OCI-LY7 (cell line): ENCODE results near the gene TBATA. TPM values are rescaled to one million over a fixed set of nuclear protein-coding genes. Genes with fewer than 3 reads are reported as not detected.
"Not testable (repeated sequence)": the region's sequence is repeated elsewhere in the genome, so short reads cannot be mapped to it uniquely, and the experiment has no call there.

ENCODE experiments used
- BruUV-seq: library from RNA; stranded (reverse); fragments of 400-500 nt; replicated peaks from 2 replicates; lab custom pipeline; 2021; lab: Mats Ljungman, UMichigan
- CTCF ChIA-PET: fragments of 300-600 bp; sonication (Branson Sonifier 250); formaldehyde crosslinking; loops from one replicate; lab custom pipeline; 2022; ENCODE audit warnings: antibody characterized with exemption; ENCODE audit not compliant: unreplicated experiment; lab: Charles Lee
- POLR2A ChIA-PET: fragments of 300-600 bp; sonication (Branson Sonifier 250); formaldehyde crosslinking; loops from one replicate; lab custom pipeline; 2022; ENCODE audit warnings: antibody characterized with exemption; lab: Charles Lee
- DNase-seq: peaks from one replicate; pipeline ENCODE4 v3.0.0-alpha.2; 2015; ENCODE audit warnings: low spot score
- H2AFZ ChIP-seq: fragments of 200-600 bp; sonication (generic), shearing (Covaris generic); 2 replicates; pipeline ENCODE4 v1.6.1; 2014; ENCODE audit warnings: mild to moderate bottlenecking, antibody characterized with exemption, low read length, moderate library complexity
- H3K27ac ChIP-seq: fragments of 200-600 bp; sonication (generic); 2 replicates; pipeline ENCODE4 v1.5.1; 2014; ENCODE audit warnings: mixed run types, low read depth, mild to moderate bottlenecking, moderate library complexity, low read length, inconsistent platforms; ENCODE audit not compliant: poor library complexity, severe bottlenecking
- H3K36me3 ChIP-seq: fragments of 200-600 bp; sonication (generic); 2 replicates; pipeline ENCODE4 v1.6.1; 2014; ENCODE audit warnings: mild to moderate bottlenecking, antibody characterized with exemption, low read length, moderate library complexity, mixed read lengths; ENCODE audit not compliant: insufficient read depth
- H3K4me1 ChIP-seq: fragments of 200-600 bp; sonication (generic); 2 replicates; pipeline ENCODE4 v1.5.1; 2014; ENCODE audit warnings: mild to moderate bottlenecking, low read length; ENCODE audit not compliant: insufficient read depth, poor library complexity, severe bottlenecking
- H3K4me2 ChIP-seq: fragments of 200-600 bp; sonication (generic); 2 replicates; pipeline ENCODE4 v1.6.1; 2014; ENCODE audit warnings: mild to moderate bottlenecking, low read length
- H3K4me3 ChIP-seq: fragments of 200-600 bp; sonication (generic); 2 replicates; pipeline ENCODE4 v1.5.1; 2014; ENCODE audit warnings: mild to moderate bottlenecking, low read depth, low read length; ENCODE audit not compliant: poor library complexity, severe bottlenecking
- H3K79me2 ChIP-seq: fragments of 200-600 bp; sonication (generic); 2 replicates; pipeline ENCODE4 v1.6.1; 2016; ENCODE audit warnings: low read depth, mild to moderate bottlenecking, low read length, moderate library complexity, mixed read lengths; ENCODE audit not compliant: insufficient read depth
- H3K9me2 ChIP-seq: fragments of 200-600 bp; sonication (generic); 2 replicates; pipeline ENCODE4 v1.6.1; 2016; ENCODE audit warnings: mild to moderate bottlenecking, low read length, mixed read lengths; ENCODE audit not compliant: insufficient read depth
- H3K9me3 ChIP-seq: fragments of 200-600 bp; sonication (generic); 2 replicates; pipeline ENCODE4 v1.6.1; 2014; ENCODE audit warnings: mild to moderate bottlenecking, mixed run types, low read length, mixed read lengths
- H4K20me1 ChIP-seq: fragments of 200-600 bp; sonication (generic); 2 replicates; pipeline ENCODE4 v1.6.1; 2014; ENCODE audit warnings: mild to moderate bottlenecking, antibody characterized with exemption, low read length, moderate library complexity, mixed read lengths; ENCODE audit not compliant: insufficient read depth
- CTCF ChIP-seq: fragments of 200-600 bp; sonication (generic); conservative IDR thresholded peaks from 2 replicates; pipeline ENCODE4 v1.5.1; 2014; ENCODE audit warnings: mild to moderate bottlenecking, antibody characterized with exemption, low read length, moderate library complexity, mixed read lengths
- EZH2phosphoT487 ChIP-seq: fragments of 200-600 bp; sonication (generic); IDR thresholded peaks from 2 replicates; pipeline ENCODE4 v1.6.1; 2018; ENCODE audit warnings: low read depth, borderline replicate concordance, mild to moderate bottlenecking, mixed run types, antibody characterized with exemption, low read length, moderate library complexity, mixed read lengths
- intact Hi-C: fragments of 100-400 bp; cut with micrococcal nuclease; formaldehyde crosslinking; loops from one replicate; pipeline ENCODE4 v1.10.0; 2022; ENCODE audit not compliant: unreplicated experiment
- total RNA-seq, 2 experiments: library from RNA; depleted of rRNA in 1 of 2; stranded (reverse); fragments of >200 nt in 1 of 2; shearing (Covaris generic) in 1 of 2; gene quantifications; 2 replicates each; pipeline ENCODE4 v1.2.3, GENCODE V29; 2014 to 2022

The TBATA gene
- total RNA-seq, 2 experiments from 2014 or later = not detected

GRCh38 chr10:70773461-70773860 is 11.7 kb downstream of the TBATA start:
- H3K4me1 ChIP-seq = no peaks in the 10 kb centered on the region
- H3K4me3 ChIP-seq = no peak overlapping the region
- intact Hi-C loops = no loop called here
- no peak overlapping the region for H3K27ac ChIP-seq
- H3K9me3 ChIP-seq = no peaks in the 10 kb centered on the region
- DNase-seq = no peak
- CTCF ChIA-PET = no interaction called here
- H3K36me3 ChIP-seq = no peaks in the 10 kb centered on the region
- no peaks in the 10 kb centered on the region for H4K20me1 ChIP-seq
- H2AFZ ChIP-seq = no peak overlapping the region
- POLR2A ChIA-PET = no interaction called here
- no peak overlapping the region for H3K4me2 ChIP-seq
- H3K9me2 ChIP-seq = no peaks in the 10 kb centered on the region
- BruUV-seq = no TSS peak
- TF ChIP-seq CTCF = no peak
- TF ChIP-seq EZH2phosphoT487 = no peak
- no peaks in the 10 kb centered on the region for H3K79me2 ChIP-seq

- Histone ChIP-seq H3K9me2 (no peaks in the 10 kb centered on the region), H3K79me2 (no peaks in the 10 kb centered on the region), H3K36me3 (no peaks in the 10 kb centered on the region), H3K4me2 (no peak overlapping the region), H3K4me3 (no peak overlapping the region), H3K27ac (no peak overlapping the region), H2AFZ (no peak overlapping the region), H3K4me1 (no peaks in the 10 kb centered on the region), H3K9me3 (no peaks in the 10 kb centered on the region), H4K20me1 (no peaks in the 10 kb centered on the region)
- BruUV-seq = no TSS peak
- intact Hi-C loops = no loop called here
- DNase-seq = no peak
- ChIA-PET POLR2A (no interaction called here), CTCF (no interaction called here)
- no peak for TF ChIP-seq CTCF
- TF ChIP-seq EZH2phosphoT487 = no peak
Measured at GRCh38 chr10:70772627-70773026, 12.6 kb downstream of the TBATA start.

- Histone ChIP-seq H4K20me1 (no peaks in the 10 kb centered on the region), H3K79me2 (no peaks in the 10 kb centered on the region), H3K4me3 (no peak overlapping the region), H3K4me2 (no peak overlapping the region), H3K9me3 (no peaks in the 10 kb centered on the region), H3K27ac (no peak overlapping the region), H3K4me1 (no peaks in the 10 kb centered on the region), H2AFZ (no peak overlapping the region), H3K36me3 (no peaks in the 10 kb centered on the region), H3K9me2 (no peaks in the 10 kb centered on the region)
- no TSS peak for BruUV-seq
- intact Hi-C loops = no loop called here
- CTCF ChIA-PET = no interaction called here
- DNase-seq = no peak
- POLR2A ChIA-PET = interaction anchor here (0.5 kb wide), 1 partner anchor 189 kb away, joined by 3 read pairs; no protein-coding TSS in a partner anchor
- TF ChIP-seq CTCF (no peak), EZH2phosphoT487 (no peak)
Measured at GRCh38 chr10:70771311-70772194, 13.6 kb downstream of the TBATA start.

- H3K4me1 ChIP-seq, DNase-seq, H3K9me3 ChIP-seq, POLR2A ChIA-PET, BruUV-seq, H3K36me3 ChIP-seq, H3K27ac ChIP-seq, H4K20me1 ChIP-seq, H2AFZ ChIP-seq, H3K79me2 ChIP-seq, H3K4me2 ChIP-seq, intact Hi-C loops, CTCF ChIA-PET, H3K9me2 ChIP-seq, H3K4me3 ChIP-seq: not testable (repeated sequence)
Measured at GRCh38 chr10:70770516-70770915, 14.7 kb downstream of the TBATA start.
